Myocyte (in vitro differentiated cells): ENCODE measurements around the gene NOPCHAP1. TPM values are rescaled to one million over a fixed set of nuclear protein-coding genes. Genes with fewer than 3 reads are reported as not detected.
"Not testable (repeated sequence)": the region's sequence is repeated elsewhere in the genome, so short reads cannot be mapped to it uniquely, and the experiment has no call there.

Experiments
- DNase-seq: peaks from one replicate; pipeline ENCODE4 v3.0.0-alpha.2; 2012; ENCODE audit warnings: low read depth
- total RNA-seq: library from RNA; depleted of rRNA; stranded (reverse); fragments of >200 nt; gene quantifications from 2 replicates; pipeline ENCODE4 v1.2.3, GENCODE V29; 2014

NOPCHAP1 gene
- total RNA-seq, 1 donor from 2014 or later, result 3.9 TPM

- no peak for DNase-seq
Observed at GRCh38 chr12:104964167-104964855, 21.8 kb upstream of the NOPCHAP1 start.

GRCh38 chr12:104964856-104965205 is 21.3 kb upstream of the NOPCHAP1 start:
- no peak for DNase-seq

- DNase-seq, result no peak
Observed at GRCh38 chr12:104966677-104967076, 19.4 kb upstream of the NOPCHAP1 start.

GRCh38 chr12:104969343-104969742 is 16.8 kb upstream of the NOPCHAP1 start:
- no peak for DNase-seq

GRCh38 chr12:104971306-104971705 is 14.8 kb upstream of the NOPCHAP1 start:
- DNase-seq, result no peak

- DNase-seq, result no peak
Observed at GRCh38 chr12:104973250-104973649, 12.9 kb upstream of the NOPCHAP1 start.

- DNase-seq, result no peak
Observed at GRCh38 chr12:104974626-104975290, 11.4 kb upstream of the NOPCHAP1 start.

GRCh38 chr12:104975587-104976343 is 10.4 kb upstream of the NOPCHAP1 start:
- DNase-seq, result no peak

- no peak for DNase-seq
Observed at GRCh38 chr12:104976703-104977102, 9.4 kb upstream of the NOPCHAP1 start.

- DNase-seq, result not testable (repeated sequence)
Observed at GRCh38 chr12:104977688-104978087, 8.4 kb upstream of the NOPCHAP1 start.

- DNase-seq, result no peak
Observed at GRCh38 chr12:104985206-104985605, 910 bp upstream of the NOPCHAP1 start.

GRCh38 chr12:104990950-104991349 is 4.8 kb downstream of the NOPCHAP1 start:
- DNase-seq, result no peak

GRCh38 chr12:104991565-104992128 is 5.5 kb downstream of the NOPCHAP1 start:
- no peak for DNase-seq

- no peak for DNase-seq
Observed at GRCh38 chr12:104994336-104994735, 8.2 kb downstream of the NOPCHAP1 start.

GRCh38 chr12:104997541-104997940 is 11.4 kb downstream of the NOPCHAP1 start:
- no peak for DNase-seq

- DNase-seq, result no peak
Observed at GRCh38 chr12:104998423-104999346, 12.6 kb downstream of the NOPCHAP1 start.

- no peak for DNase-seq
Observed at GRCh38 chr12:104999347-104999685, 13.2 kb downstream of the NOPCHAP1 start.

- no peak for DNase-seq
Observed at GRCh38 chr12:105001476-105001875, 15.4 kb downstream of the NOPCHAP1 start.

GRCh38 chr12:105013892-105014291 is 27.8 kb downstream of the NOPCHAP1 start:
- DNase-seq, result peak; percentile 66

GRCh38 chr12:105014603-105015002 is 28.5 kb downstream of the NOPCHAP1 start:
- peak; percentile 26 for DNase-seq

- no peak for DNase-seq
Observed at GRCh38 chr12:105015543-105015942, 29.4 kb downstream of the NOPCHAP1 start.
